Stomach smooth muscle (tissue), 2 donors: ENCODE data around the gene RIMS4.
"Not testable (repeated sequence)": the region's sequence is repeated elsewhere in the genome, so short reads cannot be mapped to it uniquely, and the experiment has no call there.

Source experiments
- H3K27ac ChIP-seq: one replicate; pipeline ENCODE4 v1.7.0; 2013; ENCODE audit warnings: mild to moderate bottlenecking, low read length, inconsistent platforms
- H3K27me3 ChIP-seq, 2 donors: one replicate each; pipeline ENCODE4 v1.7.0; 2013; ENCODE audit warnings: low read length in 2 of 2; ENCODE audit not compliant: insufficient read depth in 2 of 2, control insufficient read depth in 1 of 2
- H3K36me3 ChIP-seq, 2 donors: one replicate each; pipeline ENCODE4 v1.7.0; 2013; ENCODE audit warnings: low read length in 2 of 2; ENCODE audit not compliant: control insufficient read depth in 2 of 2, insufficient read depth in 2 of 2
- H3K4me1 ChIP-seq: one replicate; pipeline ENCODE4 v1.7.0; 2013; ENCODE audit warnings: low read length; ENCODE audit not compliant: control insufficient read depth, insufficient read depth
- H3K4me3 ChIP-seq, 2 donors: one replicate each; pipeline ENCODE4 v1.7.0; 2013; ENCODE audit warnings: low read length in 2 of 2
- H3K9ac ChIP-seq, 2 donors: one replicate each; pipeline ENCODE4 v1.7.0; 2013; ENCODE audit warnings: low read length in 2 of 2, mild to moderate bottlenecking in 1 of 2
- H3K9me3 ChIP-seq, 2 donors: one replicate each; pipeline ENCODE4 v1.7.0; 2013; ENCODE audit warnings: low read length in 2 of 2; ENCODE audit not compliant: control insufficient read depth in 2 of 2
- donor health status: healthy.
- donor health status: Pancreatic carcinoma.

The RIMS4 gene

DNA sequence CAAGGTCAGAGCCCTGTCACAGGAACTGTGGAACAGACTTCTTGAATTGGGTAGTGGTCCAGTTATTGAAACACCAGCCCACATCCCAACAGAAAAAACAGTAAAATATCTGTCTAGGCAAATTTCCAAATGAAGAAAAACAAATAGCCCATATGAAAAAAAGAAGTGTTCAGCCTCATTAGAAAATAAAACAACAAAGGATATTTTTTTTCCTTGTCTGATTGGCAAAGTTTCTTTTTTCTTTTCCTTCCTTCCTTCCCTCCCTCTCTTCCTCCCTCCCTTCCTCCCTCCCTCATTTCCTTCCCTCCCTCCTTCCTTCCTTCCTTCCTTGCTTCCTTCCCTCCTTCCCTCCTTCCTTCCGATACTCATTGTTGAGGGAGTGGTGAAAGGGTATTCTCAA, 20.6 kb upstream of the RIMS4 start:
- H3K4me3 ChIP-seq = no peak overlapping the region
- H3K4me1 ChIP-seq = no peaks in the 10 kb centered on the region
- H3K36me3 ChIP-seq = no peaks in the 10 kb centered on the region
- no peak overlapping the region for H3K9ac ChIP-seq
- H3K27ac ChIP-seq = no peak overlapping the region
- peaks cover 0 to 8% of the 10 kb centered on the region in 2 donors for H3K9me3 ChIP-seq
- peaks cover 5 to 10% of the 10 kb centered on the region in 2 donors for H3K27me3 ChIP-seq

DNA sequence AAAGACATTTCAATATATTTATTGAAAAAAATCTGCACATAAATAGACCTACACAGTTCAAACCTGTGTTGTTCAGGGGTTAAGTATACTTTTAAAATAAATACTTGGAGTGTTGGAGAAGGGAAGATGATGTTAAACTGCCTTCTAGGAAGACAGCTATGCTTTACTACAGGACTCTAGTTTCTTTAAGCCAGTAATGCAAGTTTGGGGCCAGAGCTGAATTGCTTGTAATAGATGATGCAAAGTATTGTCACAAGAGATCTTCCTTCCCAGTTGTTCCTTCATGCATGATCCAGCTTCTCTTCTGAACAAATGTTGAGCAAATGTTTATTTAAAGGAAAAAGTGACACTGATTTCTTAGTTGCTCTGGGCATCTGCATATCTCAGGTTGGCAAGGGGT, 20.2 kb upstream of the RIMS4 start:
- Histone ChIP-seq H3K9ac (no peak overlapping the region), H3K27ac (no peak overlapping the region), H3K4me1 (no peaks in the 10 kb centered on the region), H3K27me3 (peaks cover 5 to 7% of the 10 kb centered on the region in 2 donors), H3K36me3 (no peaks in the 10 kb centered on the region), H3K4me3 (no peak overlapping the region), H3K9me3 (peaks cover 0 to 8% of the 10 kb centered on the region in 2 donors)

DNA sequence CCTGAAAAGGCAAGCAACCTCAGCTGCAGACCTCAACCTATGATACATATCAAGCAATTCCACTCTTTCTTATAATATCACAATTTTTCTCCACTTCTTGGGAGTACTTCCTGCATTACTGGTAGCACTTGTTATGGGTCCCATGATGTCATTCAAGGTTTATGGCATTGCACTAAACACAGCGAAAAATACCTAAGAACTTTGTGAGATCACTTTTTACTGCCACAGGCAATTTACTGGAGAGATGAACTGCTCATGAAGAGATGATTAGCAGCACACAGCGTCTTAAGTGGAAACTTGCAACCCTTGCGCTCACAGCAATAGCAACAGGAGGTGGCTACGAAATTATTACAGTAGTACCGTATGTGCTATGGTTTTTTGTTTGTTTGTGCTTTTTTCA, 19.3 kb upstream of the RIMS4 start:
- peaks cover 3 to 7% of the 10 kb centered on the region in 2 donors for H3K27me3 ChIP-seq
- no peak overlapping the region for H3K4me3 ChIP-seq
- H3K9me3 ChIP-seq = peaks cover 0 to 8% of the 10 kb centered on the region in 2 donors
- H3K36me3 ChIP-seq = no peaks in the 10 kb centered on the region
- H3K9ac ChIP-seq = no peak overlapping the region
- no peaks in the 10 kb centered on the region for H3K4me1 ChIP-seq
- no peak overlapping the region for H3K27ac ChIP-seq

DNA sequence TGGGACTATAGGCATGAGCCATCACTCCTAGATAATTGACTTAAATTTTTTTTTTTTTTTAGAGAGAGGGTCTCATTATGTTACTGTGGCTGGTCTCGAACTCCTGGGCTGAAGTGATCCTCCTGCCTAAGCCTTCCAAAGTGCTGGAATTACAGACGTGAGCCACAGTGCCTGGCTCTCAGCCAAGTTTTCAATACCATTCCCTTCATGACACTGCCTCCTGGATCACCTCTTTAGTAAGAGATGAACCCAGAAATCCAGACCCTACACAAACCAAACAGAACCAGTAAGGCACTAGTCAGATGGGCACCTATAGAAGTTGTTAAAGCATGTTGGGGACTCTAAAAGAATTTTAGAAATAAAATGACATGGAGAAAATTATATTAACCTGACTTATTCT, 18.3 kb upstream of the RIMS4 start:
- no peak overlapping the region for H3K9ac ChIP-seq
- H3K4me1 ChIP-seq = no peaks in the 10 kb centered on the region
- H3K9me3 ChIP-seq = peaks cover 0 to 8% of the 10 kb centered on the region in 2 donors
- H3K27me3 ChIP-seq = peaks cover 3 to 7% of the 10 kb centered on the region in 2 donors
- no peak overlapping the region for H3K4me3 ChIP-seq
- H3K27ac ChIP-seq = no peak overlapping the region
- no peaks in the 10 kb centered on the region for H3K36me3 ChIP-seq

DNA sequence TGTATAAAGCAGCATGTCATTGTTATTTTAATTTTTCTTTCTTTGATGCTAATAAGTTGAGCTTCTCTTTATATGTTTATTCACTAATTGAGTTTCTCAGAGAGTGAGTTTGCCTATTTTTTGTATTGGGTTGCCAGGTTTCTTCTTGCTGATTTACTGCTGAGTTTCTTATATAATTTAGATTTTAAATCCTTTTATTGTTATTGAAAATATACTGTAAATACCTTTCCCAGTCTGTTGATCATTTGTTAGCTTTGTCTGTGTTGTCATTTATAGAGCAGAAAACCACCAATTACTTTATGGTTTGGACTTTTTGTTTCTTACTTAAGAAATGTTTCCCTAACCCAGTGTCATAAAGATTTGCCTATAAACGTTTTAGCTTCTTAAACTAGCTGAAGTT, 17.1 kb upstream of the RIMS4 start:
- H3K27ac ChIP-seq = no peak overlapping the region
- H3K36me3 ChIP-seq = no peaks in the 10 kb centered on the region
- H3K4me3 ChIP-seq = no peak overlapping the region
- H3K9ac ChIP-seq = no peak overlapping the region
- peaks cover 0 to 8% of the 10 kb centered on the region in 2 donors for H3K9me3 ChIP-seq
- H3K4me1 ChIP-seq = no peaks in the 10 kb centered on the region
- peaks cover 3 to 5% of the 10 kb centered on the region in 2 donors for H3K27me3 ChIP-seq

DNA sequence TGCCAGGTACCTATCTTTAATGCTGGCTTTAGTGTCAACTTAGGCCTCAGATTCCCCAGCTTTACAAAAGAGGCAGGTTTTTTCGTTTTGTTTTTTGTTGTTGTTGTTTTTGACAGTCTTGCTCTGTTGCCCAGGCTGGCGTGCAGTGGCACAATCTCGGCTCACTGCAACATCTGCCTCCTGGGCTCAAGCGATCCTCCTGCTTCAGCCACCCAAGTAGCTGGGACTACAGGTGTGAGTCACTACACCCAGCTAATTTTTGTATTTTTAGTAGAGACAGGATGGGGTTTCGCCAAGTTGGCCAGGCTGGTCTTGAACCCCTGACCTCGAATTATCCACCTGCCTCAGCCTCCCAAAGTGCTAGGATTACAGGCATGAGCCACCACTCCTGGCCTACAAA, 11.2 kb upstream of the RIMS4 start:
- not testable (repeated sequence) for H3K4me1 ChIP-seq, H3K36me3 ChIP-seq, H3K9me3 ChIP-seq, H3K27me3 ChIP-seq, H3K4me3 ChIP-seq, H3K27ac ChIP-seq, H3K9ac ChIP-seq

DNA sequence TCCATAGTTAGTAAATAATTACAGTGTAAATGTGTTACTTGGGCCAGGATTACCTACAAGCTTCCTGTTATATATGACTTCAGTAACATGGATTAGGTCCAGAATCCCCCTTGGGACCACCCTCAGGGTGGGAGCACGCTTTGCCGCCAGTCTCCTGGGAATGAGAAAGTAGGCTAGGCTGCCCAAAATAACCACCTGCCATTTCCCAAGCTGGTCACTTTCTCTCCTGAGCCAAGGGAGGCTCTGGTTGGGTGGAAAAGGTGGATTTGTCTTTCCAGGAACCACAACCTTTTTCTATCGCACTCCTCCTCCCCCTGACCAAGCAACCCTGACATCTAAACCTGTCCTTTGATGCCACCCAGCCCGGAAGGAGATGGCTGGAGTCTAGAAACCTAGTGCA, 9.6 kb upstream of the RIMS4 start:
- Histone ChIP-seq H3K9ac (no peak overlapping the region), H3K9me3 (no peaks in the 10 kb centered on the region), H3K4me3 (no peak overlapping the region), H3K27ac (no peak overlapping the region), H3K4me1 (no peaks in the 10 kb centered on the region), H3K27me3 (no peaks in the 10 kb centered on the region), H3K36me3 (no peaks in the 10 kb centered on the region)

DNA sequence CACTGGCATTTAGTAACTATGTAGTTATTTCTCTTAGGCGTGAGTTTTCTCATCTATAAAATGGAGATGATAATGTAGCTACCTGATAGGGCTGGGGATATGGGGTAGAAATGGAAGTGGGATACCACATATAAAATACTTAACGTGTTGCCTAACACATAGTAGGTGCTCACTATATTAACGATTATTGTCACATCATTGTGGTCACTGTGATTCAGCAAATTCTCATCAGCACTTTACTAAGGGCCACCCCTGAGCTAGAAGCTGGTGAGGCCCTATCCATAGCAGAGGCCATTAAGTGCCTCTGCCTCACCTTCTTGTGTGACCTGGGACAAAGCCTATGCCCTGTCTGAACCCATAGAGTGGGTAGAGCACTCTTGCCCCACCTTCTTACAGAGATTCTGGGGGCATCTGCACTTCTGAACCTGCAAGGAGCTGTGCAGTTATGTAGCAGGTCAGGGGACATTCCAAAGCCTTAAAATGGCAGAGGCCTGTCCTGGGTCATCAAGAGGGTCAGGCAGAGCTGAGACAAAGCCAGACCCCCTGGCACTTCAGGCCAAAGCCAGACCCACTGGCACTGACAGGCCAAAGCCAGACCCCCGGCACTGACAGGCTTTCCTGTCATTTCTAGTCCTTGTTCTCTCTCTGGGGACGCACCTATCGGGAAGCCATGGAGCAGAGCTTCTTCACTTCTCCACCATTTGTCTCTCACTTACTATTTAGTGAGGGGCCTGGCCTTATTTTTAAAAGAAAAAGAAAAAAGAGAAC, 7.0 kb upstream of the RIMS4 start:
- no peaks in the 10 kb centered on the region for H3K4me1 ChIP-seq
- H3K27me3 ChIP-seq = peaks cover 3 to 7% of the 10 kb centered on the region in 2 donors
- H3K27ac ChIP-seq = no peak overlapping the region
- H3K4me3 ChIP-seq = no peak overlapping the region
- no peaks in the 10 kb centered on the region for H3K36me3 ChIP-seq
- H3K9ac ChIP-seq = no peak overlapping the region
- H3K9me3 ChIP-seq = peaks cover 0 to 4% of the 10 kb centered on the region in 2 donors

DNA sequence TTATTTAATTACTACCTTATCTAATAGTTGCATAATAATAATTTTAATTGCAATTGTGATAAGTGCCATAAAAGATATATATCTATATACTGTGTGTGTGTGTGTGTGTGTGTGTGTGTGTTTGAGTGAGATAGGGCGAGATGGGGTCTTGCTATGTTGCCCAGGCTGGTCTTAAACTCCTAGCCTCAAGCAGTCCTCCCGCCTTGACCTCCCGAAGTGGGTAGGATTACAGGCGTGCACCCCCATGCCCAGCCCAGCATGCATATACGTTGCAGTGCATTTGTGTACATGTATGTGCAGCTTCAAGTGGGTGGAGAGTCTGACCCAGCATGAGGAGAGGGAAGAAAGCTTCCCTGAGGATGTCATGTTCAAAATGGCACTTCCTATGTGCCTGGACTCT, 4.6 kb upstream of the RIMS4 start:
- Histone ChIP-seq H3K9me3 (peaks cover 6 to 17% of the 10 kb centered on the region in 2 donors), H3K27me3 (peaks cover 16 to 18% of the 10 kb centered on the region in 2 donors), H3K9ac (no peak overlapping the region), H3K36me3 (no peaks in the 10 kb centered on the region), H3K27ac (no peak overlapping the region), H3K4me1 (peaks cover 3% of the 10 kb centered on the region), H3K4me3 (no peak overlapping the region)

DNA sequence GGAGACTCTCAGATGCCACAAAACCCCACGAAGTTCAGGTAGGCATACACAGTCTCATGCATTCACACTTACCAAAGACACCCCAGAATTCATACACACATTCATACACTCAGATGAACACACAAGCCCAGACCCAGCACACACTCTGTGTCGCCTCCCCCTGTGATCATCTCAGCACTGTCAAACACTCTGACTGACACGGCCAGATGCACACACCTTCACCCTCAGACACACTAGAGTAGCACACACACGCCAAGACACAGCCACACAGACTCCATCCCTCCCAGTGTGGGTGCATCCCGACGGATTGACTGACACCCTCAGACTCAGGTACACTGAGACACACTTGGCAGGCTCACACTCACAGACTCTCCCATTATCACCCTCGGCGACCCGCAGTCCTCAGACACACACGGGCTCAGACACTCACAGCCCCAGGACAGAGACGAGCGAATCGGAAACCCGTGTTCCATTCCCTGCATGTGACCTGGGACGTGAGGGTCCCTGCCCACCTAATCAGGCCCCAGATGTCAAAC, 872 bp upstream of the RIMS4 start:
- no peak overlapping the region for H3K4me3 ChIP-seq
- peaks cover 6 to 17% of the 10 kb centered on the region in 2 donors for H3K9me3 ChIP-seq
- no peaks in the 10 kb centered on the region for H3K36me3 ChIP-seq
- H3K27ac ChIP-seq = no peak overlapping the region
- peaks cover 3% of the 10 kb centered on the region for H3K4me1 ChIP-seq
- H3K9ac ChIP-seq = no peak overlapping the region
- H3K27me3 ChIP-seq = peaks cover 37 to 43% of the 10 kb centered on the region in 2 donors

DNA sequence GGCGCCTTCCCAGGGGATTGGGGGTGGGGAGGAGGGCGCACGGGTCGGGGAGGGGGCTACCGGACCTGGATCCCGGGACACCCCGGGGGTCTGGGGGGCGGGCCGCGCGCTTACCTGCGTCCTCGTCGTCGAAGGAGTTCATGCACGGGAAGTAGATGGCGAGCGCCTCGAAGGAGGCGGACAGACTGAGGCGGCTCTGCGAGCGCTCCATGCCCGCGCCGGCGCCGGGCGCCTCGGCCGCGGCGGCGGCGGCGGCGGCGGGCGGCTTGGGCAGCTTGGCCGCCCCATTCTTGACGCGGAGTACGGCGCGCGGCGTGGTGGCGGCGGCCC, 320 bp downstream of the RIMS4 start:
- H3K9me3 ChIP-seq = peaks cover 6 to 17% of the 10 kb centered on the region in 2 donors
- no peak overlapping the region for H3K9ac ChIP-seq
- peaks cover 44 to 51% of the 10 kb centered on the region in 2 donors for H3K27me3 ChIP-seq
- H3K4me3 ChIP-seq = no peak overlapping the region
- peaks cover 3% of the 10 kb centered on the region for H3K4me1 ChIP-seq
- H3K27ac ChIP-seq = no peak overlapping the region
- no peaks in the 10 kb centered on the region for H3K36me3 ChIP-seq
